HG03135 (cell line): Measurements from ENCODE around the gene ZNF485.
A peak's percentile ranks its signal among the peaks of the same experiment; 100 is the strongest.
"Not testable (repeated sequence)": the region's sequence is repeated elsewhere in the genome, so short reads cannot be mapped to it uniquely, and the experiment has no call there.

ENCODE experiments used
- ATAC-seq: cut with Tn5 transposase; IDR thresholded peaks from one replicate; pipeline ENCODE4 v1.9.1; 2021; ENCODE audit warnings: mild to moderate bottlenecking, moderate library complexity; ENCODE audit not compliant: unreplicated experiment

ZNF485 gene

GRCh38 chr10:43606323-43607198 is at the start of gene ZNF485:
Gene ZNF485, plus strand, starts transcription at chr10:43606438. Its CDS starts 613 bp downstream, at chr10:43607051.
- ATAC-seq, result peak; percentile 98

- ATAC-seq, result no peak
Measured at GRCh38 chr10:43557214-43557613, 49.0 kb upstream of the ZNF485 start.

DNA sequence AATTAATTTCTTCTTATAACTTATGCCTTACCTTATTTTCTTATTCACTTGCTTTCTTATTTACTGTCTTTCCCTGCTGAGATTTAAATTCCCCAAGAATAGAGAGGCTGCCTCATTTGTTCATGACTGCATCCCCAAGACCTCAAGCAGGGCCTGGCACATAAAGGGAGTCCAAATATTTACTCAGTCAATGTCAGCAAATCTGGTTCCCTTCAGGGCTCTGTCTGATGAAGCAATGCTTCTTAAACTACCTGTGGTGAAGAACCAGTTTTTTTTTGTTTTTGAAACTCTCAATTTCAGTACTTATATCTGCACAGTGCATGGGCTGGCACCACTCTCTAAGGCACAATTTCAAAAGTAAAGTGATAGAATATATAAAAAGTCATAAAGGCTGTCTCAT is 36.6 kb upstream of the ZNF485 start:
- ATAC-seq, result no peak

- ATAC-seq, result no peak
Measured at GRCh38 chr10:43570971-43571370, 35.3 kb upstream of the ZNF485 start.

DNA sequence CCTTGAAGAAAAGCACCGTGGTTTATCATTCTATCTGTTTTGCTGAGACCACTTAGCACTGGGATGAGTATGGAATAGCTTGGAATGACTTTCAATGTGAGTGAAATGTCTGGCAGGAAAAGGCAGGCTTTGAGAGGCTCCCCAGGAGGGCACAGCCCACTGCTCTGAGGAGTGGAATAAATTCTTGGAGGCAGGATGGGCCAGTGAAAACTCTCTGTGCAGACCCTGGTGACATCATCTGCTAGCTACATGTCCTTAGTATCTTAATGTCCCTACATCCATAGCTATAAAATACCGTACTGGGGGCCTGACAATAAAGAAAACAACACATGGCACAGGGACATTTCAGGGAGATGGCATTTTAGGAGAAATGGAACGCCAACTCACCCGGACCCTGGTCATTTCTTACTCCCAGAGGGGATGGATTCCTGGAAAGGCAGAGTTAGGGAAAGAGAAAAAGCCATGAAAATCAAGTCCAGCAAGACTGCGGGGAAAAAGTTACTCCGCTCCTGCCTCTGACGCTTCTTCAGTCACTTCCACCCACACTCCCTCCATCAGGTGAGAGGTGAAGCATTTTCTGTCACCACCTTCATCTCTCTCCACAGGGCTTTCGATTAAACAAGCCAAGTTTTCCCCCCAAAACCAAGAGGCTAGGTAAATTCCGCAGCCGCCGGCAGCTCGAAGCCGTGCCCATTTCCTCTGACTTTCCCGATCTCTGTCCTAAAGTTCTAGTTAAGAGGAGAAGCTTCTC is 32.8 kb upstream of the ZNF485 start:
- ATAC-seq, result no peak

- peak; percentile 91 for ATAC-seq
Measured at GRCh38 chr10:43574001-43574892, 32.0 kb upstream of the ZNF485 start, which contains the start of gene ZNF239. Gene ZNF239, minus strand, starts transcription at chr10:43574616. Its CDS starts 16,537 bp downstream, at chr10:43558079.

- ATAC-seq, result no peak
Measured at GRCh38 chr10:43574906-43575305, 31.3 kb upstream of the ZNF485 start.

DNA sequence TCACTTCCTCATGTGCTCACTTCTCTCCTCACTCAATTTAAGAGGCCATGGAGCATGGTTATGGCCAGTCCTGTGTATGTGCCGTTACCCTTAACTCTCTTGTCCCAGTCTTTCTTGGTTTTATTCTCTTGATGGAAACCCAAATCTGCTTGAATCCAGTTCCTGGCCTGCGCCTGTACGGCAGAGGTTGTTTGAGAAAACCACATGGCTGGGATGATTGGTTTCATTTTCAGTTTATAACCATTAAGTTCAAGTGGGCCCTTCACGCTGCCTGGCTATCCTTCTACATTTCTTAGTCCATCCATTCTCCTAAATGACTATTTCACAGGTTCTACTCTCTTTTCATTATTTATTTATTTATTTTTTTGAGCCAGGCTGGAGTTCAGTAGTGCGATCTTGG is 30.2 kb upstream of the ZNF485 start:
- no peak for ATAC-seq

DNA sequence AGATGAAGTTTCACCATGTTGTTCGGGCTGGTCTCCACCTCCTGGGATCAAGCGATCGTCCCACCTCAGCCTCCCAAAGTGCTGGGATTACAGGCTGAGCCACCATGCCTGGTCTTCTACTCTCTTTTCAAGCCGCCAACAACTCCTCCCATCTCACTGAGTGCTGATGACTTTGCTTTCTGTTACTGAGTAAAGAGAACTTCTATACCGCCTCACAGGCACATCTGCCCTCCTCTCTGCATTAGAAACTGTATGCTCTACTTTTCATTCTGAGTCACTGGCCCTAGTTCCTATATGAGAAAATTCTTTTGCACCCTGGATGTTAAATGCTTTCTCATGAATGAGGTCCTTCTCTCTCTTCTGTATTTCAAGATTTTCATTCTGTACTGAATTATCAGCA is 29.7 kb upstream of the ZNF485 start:
- ATAC-seq, result no peak

DNA sequence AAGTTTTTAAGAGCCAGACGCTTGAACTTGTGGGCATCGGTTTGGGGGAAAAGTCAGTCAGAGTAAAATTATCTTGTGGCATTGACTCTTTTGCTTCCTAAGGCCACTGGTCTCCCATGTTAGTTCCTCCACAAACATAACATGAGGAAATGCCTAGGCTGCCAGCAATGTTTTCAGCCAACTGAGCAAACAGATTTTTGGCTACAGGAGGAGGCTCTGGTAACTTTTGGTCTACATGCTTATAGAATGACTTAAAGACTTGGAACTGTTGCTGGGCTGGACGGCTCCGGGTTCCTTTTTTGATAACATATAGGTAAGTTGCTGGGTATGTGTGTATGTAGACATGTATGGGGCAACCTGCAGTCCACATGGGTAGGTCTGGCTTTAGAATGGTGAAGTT is 22.2 kb upstream of the ZNF485 start:
- ATAC-seq, result no peak

- ATAC-seq, result no peak
Measured at GRCh38 chr10:43585046-43585445, 21.2 kb upstream of the ZNF485 start.

- ATAC-seq, result no peak
Measured at GRCh38 chr10:43585981-43586729, 20.1 kb upstream of the ZNF485 start.

DNA sequence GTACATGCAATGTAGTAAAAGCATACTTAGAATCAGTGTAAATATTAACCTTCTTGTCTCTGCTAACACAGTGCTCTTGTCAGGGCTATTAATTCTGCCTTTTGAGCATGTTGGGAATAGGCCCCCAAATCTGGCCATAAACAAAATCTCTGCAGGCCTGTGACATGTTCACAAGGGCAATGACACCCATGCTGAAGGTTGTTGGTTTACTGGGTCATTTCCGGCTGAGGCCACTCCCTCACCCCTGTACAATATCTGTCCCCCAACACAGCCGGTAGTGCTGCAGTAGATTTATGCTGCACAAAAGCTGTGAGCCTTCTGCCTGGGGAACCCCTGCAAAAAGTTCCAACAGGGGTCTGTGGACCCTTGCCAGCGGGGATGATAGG is 19.5 kb upstream of the ZNF485 start:
- ATAC-seq, result not testable (repeated sequence)

GRCh38 chr10:43591303-43591904 is 14.8 kb upstream of the ZNF485 start:
- no peak for ATAC-seq

GRCh38 chr10:43594944-43595589 is 11.2 kb upstream of the ZNF485 start:
- ATAC-seq, result peak; percentile 98

DNA sequence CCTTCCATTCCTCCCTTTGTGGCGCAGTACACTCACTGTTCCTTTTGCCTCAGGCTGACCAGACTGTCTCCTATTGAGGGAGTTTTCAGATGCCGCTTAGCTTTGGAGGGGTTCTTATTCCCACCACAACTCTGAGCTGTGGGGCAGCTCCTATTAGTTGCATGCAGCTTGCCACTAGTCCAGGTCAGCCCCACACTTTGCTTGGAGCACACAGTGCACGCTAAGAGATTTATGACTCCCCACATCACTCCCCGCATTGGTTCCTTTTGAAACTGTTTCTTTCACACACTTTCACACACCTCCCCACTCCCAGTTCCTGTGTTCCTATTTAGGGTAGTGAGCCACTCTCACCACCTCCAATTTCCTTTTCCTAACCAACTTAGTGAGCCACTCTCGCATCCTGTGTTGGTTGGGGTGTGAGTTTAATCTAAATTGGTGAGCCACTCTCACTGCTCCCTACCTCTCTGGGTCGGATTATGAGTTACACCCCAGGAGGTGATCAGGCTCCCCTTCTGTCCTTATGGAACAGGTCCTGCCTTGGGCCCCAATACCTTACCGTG is 10.4 kb upstream of the ZNF485 start:
- ATAC-seq, result peak; percentile 33

DNA sequence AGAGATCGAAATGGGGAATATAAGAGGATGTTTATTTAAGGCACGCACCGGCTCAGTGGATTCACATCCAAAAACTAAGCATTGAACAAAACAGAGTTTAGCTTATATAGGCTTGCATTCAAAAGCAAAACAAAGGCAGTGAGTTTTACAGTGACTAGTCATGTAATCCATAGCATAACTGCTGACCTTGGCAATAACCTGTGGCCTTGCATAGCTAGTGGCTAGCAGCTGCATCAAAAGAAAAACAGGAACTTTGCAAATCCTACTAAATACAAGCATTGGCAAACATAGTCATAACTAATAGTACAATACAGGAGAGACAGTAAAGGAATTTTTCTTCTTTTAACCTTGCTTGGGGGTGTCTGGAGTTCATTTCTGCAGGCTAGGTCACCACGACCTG is 9.7 kb upstream of the ZNF485 start:
- no peak for ATAC-seq

DNA sequence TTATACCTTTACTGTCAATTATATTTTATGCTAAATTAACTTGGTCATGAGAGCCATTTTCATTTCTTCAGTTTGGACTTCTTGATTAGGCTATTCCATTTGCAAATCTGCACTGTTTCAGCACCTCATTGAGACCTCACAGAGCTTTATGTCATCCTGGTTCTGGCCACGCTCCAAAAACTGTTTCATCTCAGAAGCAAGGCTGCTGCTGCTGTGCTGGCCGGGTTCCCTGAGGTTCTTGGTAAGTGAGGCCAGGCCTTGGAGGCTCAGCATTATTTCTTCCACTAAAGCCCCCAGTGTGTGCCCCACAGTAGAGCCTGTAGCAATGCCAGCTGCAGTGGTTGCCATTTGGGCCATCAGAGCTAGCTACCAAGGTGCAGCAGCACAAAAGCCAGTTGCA is 7.8 kb upstream of the ZNF485 start:
- no peak for ATAC-seq

GRCh38 chr10:43599333-43599732 is 6.9 kb upstream of the ZNF485 start:
- no peak for ATAC-seq
